Raji (cell line): ENCODE measurements around the gene DUS1L.

ENCODE experiments used
- POLR2A ChIP-seq: IDR thresholded peaks from 2 replicates; pipeline ENCODE4 v1.6.1; 2011; ENCODE audit warnings: low read depth, low read length, control low read depth; ENCODE audit not compliant: insufficient read depth

The DUS1L gene

DNA sequence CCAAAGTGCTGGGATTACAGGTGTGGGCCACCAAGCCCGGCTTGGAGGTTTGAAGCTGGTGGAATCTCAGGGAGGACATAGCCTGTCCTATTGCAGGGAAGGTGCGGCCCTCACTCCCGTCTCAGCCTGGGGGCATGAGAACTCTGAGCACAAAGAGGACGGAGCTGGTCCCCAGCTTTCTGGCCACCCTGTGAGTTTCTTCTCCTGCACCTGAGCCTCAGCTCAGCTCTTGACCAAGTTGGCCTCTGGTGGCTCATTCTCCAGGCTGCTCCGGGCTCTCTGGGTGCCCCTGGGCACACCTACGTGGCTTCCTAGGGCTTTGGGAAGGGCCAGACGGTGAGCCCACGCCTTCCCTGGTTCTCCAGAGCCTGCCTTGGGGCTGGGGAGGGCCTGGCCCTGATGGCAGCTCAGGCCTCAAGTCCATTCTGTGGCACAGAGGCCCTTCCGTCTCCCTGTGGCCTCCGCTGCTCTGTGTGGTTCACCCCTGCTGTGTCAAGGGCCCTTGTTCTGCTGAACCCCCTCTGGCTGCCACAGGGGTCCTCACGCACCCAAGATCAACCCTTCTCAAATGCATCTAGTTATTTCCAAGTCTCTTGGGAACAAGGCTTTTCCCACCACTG, 39.3 kb upstream of the DUS1L start:
- no peak; the same call in 1 of the 2 replicates for TF ChIP-seq POLR2A

DNA sequence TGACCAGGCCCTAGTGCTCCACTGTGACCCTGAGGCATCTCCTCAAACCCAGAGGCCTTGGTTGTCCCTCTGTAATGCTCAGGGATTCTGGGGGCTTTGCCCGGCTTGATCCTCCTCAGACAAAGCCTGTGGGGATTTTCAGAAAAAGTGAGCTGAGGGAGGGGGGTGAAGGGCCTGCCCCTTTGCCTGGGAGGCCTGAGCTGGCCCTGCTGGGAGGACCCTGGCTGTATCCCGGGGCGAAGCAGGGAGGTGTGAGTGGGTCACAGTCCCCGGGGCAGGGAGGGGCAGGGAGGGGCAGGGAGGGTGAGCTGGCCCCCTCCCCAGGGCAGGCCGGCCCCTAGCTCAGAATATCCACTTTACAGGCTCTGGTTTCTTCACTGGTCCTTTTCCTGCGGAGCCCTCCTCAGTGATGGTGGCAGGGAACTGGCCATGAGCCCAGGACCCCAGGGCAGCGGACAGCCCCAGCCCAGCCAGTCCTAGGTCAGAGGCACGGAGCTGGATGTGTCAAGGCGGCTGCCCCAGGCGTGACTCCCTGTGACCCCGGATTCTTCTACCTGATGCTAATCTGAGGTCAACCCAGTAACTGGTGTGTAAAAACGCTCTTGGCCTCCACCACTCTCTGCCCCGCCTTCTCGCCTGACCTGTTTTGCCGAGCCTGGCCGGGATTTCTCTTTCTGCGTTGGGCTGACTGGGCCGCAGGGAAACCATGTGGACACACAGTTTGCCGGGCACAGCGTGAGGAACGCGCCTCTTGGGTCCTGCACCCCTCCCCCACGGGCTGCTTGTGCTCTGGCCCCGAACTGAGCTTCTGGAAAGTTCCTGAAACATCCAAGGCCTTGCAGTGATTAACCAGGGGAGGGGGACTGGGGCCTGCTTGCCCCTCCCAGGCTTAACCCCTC, 38.2 kb upstream of the DUS1L start:
- peak; percentile 37; the same call in 1 of the 2 replicates for TF ChIP-seq POLR2A

DNA sequence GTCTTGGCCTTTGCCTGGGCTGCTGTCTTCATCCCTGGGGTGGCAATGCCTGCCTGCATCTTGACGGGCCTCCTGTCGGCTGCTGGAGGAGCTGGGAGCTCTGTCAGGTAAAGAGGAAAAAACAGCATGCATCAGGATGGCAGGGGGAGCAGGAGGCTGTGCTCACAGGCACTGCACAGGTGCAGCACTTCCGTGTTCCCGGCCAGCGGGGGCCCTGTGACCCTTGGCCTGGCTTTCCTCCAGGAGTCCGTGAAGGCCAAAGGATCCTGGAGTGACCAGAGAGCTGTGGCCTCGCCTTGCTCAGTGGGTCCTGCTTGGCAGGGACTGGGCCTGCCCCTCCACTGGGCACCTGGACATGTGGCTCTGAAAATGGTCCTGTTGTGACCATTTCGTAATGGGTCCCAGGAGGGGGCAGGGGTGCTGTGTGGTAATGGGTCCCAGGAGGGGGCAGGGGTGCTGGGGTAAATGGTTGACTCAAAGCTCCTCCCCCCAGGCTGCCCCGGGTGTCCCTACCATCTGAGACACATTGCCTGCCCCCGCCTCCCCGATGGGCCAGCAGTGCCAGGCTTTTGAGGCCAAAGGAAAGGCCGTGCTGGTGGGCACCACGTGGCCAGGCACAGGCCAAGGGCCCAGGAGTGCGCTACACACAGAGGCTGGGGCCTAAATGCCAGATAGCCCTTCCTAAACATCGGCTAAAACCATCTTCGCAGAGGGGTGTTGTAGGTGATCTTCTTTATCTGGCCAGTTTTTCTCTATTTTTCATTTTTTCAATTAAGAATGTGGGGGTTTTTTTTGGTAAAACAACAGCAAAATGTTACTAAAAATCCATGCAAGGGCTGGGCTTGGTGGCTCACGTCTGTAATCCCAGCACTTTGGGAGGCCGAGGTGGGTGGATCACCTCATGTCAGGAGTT, 36.4 kb upstream of the DUS1L start:
- TF ChIP-seq POLR2A = peak; percentile 50

DNA sequence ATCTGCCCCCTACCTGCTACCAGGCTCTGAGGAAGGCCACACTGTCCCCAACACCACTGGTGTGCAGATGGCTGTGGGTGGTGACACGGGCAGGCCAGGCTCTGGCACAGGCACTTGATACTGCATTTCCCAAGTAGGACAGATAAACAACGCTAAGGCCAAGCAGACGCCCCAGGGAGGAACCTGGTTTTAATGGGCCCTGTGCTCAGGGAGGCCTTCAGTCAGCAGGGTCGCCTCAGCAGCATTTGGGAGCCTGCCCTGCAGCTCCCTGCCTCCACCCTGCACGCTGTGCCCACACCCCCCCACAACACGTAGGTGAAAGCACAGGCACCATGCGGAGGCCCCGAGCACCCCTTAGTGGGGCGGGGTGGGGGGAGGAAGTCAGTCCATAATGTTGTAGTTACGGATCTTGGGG, 35.7 kb upstream of the DUS1L start:
- no peak for TF ChIP-seq POLR2A

DNA sequence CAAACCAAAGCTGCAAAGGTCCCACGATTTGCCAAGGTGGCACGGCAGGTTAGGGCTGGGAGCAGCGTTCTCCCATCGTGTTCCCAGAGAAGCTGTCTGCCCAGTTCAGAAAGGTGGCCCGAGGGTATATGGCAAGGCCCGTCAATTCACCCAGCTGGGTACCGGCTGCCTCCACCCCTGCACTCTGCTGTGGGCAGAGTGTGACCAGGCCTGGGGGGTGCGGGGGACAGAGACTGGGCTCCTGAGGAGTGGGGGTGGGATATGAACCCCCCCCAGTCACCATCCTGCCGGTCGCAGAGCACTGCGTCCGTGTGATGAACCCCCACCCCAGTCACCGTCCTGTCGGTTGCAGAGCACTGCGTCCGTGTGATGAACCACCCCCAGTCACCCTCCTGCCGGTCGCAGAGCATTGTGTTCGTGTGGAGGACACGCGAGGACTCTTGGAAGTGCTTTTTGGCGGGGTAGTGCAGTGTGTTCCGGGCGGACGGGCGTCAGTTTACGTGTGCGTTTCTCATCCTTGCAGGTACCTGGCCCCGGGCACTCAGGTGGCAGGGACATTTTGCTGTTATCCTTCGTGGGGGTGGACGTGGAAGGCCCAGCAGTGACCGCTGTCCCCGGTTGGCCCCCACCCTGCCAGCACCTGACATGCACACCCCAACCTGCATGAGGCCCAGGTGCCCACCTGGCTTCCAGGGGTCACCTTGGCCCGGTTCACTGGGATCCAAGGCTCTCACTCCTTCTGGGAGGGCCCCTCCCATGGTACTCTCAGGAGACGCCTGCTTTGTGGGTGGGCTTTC, 35.1 kb upstream of the DUS1L start:
- TF ChIP-seq POLR2A = no peak

DNA sequence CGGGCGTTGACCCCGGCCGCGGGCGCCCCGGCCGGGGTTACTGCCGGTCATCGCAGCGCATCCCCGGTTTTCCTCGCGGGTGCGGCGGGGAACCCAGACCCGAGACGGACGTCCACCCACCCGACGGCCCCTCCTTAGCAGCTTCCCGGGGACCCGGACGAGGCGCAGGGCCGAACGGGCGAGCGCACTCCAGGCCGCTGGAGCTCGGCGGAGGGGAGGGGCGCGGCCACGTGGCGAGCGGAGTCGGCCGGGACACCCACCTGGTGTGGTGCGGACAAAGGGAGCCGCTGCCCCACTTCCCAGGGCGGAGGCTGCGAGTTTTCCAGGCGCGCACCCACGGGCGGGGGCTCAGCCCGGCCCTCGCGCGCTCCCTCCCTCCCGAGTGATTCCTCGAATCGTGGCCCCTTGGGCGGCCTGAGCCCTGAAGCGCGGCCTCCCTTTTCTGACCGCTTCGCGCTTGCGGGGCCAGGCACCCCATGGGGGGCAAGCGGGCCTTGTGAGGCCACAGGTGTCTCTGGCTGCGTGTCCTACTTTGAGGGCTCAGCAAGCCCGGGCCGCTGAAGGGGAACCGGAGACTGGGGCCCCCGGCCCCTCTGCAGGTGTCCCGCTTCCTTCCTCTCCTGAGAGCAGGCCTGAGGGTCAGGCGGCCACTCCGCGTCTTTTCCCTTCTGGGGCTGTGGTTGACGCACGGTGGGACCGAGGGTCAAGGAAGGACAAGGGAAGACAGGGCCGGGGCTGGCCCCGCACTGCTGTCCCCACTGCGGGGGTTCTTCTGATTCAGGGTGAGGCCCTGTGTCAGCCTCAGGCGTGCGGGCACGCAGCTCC, 33.5 kb upstream of the DUS1L start:
- TF ChIP-seq POLR2A = peak; percentile 35

DNA sequence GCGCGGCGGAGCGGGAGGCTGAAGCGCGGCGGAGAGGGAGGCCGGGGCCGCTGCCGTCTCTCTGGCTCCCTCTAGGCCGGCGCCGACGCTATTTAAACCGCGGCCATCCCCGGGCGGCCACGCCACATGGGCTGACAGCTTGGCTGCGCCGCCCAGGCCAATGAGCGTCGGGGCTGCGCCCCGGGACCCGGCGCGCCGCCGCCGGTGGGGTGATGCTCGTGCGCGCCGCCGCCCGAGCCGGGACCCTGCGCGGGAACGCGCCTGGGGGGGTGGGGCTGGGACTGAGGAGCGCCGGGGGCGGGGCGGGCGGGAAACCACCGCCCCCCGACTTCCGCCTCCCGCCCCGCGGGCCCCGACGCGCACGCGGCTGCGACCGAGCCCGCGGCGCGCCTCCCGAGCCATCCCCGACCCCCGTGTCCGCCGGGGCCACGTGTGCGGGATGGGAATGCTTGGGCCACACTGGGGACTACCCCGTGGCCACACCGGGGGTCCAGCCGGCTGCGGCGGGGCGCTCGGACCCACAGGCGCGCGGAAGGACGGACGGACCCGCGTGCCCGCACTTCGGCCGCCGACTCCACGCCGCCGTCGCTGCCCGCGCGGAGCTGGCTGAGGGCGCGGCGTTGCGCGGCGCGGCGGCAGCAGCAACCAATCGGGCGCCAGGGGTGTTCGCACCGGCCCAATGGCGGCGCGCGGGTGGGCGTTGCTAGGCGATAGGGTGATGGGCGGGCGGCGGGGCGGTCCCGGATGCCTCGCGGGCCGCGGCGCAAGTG, 32.8 kb upstream of the DUS1L start, which contains the start of gene FASN:
Gene FASN (minus strand): TSS at position 68 of the 770 bp plus-strand sequence. CDS start 1,791 bp downstream, outside the sequence.
- TF ChIP-seq POLR2A = peak; percentile 82

DNA sequence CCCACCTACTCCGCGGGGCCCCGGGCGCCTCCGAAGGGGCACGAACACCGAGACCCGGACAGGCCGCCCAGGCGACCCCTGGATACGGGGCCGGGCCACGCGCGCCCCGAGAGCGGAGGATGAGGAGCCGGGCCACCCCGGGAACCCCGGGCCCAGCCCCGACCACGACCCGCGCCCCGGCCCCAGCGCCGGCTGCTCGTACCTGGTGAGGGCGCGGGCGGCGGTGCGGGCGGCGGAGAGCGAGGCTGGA, 32.2 kb upstream of the DUS1L start:
- no peak for TF ChIP-seq POLR2A

DNA sequence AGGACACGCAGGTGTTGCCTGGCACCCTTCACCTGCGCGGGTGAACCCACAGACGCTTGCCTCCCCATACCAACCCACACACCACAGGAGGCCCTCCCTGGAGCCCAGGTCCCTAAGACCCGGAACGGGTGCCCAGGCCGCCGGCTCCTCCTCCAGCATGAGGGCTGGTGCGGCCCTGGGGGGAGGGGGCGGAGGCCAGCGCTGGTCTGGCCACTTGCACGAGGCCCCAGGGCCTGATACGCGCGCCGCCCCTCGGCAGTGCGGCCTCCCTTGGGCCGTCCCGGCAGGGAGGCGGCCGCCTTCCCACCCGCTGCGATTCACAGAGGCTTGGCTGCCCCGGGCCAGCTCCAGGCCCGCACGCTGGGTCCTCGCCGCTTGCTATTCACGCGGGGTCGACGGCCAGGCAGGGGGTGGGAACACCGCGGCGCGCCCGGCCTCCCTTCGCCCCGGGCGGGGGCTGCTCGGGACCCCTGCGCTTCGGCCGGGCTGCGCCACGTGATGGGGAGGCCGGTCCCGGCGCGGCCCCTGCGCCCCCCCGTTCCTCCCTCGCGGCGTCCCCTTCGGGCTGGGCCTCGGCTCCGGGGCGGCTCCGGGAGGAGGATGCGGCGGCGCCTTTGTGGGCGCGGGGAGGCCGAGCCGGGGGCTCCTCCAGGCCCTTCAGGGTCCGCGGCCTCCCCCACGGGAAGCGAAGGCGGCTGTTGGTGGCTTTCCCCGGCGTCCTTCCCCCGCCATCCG, 31.7 kb upstream of the DUS1L start:
- TF ChIP-seq POLR2A = no peak

DNA sequence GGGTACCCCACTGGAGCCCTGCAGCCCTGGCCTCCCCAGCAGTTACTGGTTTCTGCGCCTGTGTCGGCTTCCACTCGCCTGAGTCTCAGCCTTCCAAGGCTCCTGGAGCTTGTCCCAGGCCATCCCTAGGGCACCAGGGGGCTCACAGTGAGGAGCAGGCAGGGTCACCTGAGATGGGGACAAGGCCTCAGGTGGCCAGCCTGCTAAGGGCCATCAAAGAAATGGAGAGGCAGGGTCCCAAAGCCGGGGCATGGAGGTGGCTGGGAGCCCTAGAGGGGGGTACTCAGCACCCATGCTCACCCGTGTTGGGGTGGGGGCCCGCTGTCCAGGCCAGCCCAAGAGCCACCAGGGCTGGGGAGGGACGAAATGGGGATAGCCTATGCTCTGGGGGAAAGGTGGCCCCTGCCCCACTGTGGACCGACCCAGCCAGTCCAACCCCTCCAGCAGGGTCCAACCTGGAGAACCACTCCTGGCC, 31.1 kb upstream of the DUS1L start:
- no peak for TF ChIP-seq POLR2A

DNA sequence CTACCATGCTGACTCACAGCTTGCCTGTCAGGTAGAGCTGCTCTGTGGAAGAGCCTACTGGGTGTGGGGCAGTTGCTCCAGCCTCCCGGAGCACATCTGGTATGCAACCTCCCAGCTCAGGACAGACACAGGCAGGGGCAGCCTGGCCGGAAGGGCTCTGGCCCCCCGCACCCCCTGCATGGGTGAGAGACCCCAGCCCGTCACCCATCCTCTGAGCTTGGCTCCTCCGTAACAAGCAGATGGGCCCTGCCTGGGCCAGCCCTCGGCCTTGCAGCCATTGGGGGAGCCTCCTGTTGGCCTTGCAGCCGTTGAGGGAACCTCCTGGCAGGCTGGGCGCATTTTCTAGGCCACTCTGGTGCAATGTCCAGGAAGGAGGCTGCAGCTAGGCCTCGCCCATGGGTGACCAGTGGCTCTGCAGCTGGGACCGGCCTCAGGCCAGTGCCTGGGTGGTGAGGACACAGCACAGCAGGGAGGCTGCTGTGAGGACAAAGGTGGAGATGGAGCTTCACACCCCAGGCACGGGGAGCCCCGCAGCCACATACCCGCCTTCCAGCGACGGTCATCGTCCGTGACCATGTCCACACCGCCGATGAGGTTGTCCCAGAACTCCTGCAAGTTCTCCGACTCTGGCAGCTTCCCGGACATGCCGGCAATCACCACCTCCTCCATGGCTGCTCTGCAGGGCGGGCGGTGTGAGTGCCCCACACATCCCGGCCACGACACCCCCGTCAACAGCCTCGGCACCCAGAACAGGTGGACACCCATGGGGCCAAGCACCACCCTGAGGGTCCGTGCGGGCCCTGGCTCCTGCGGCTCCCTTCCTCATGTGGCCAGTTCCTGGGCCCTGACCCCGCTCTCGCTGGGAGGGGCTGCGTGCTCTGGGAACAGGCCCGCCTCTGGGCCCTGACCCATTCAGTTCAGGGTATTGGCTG, 30.4 kb upstream of the DUS1L start:
- TF ChIP-seq POLR2A = no peak
